ENCODE data around the gene ZNF304. TPM values are rescaled to one million over a fixed set of nuclear protein-coding genes. Genes with fewer than 3 reads are reported as not detected.
A peak's percentile ranks its signal among the peaks of the same experiment; 100 is the strongest.
"Not testable (repeated sequence)": the region's sequence is repeated elsewhere in the genome, so short reads cannot be mapped to it uniquely, and the experiment has no call there.

Gene ZNF304
- total RNA-seq, 1 donor from 2014 or later: 8.3 TPM

DNA sequence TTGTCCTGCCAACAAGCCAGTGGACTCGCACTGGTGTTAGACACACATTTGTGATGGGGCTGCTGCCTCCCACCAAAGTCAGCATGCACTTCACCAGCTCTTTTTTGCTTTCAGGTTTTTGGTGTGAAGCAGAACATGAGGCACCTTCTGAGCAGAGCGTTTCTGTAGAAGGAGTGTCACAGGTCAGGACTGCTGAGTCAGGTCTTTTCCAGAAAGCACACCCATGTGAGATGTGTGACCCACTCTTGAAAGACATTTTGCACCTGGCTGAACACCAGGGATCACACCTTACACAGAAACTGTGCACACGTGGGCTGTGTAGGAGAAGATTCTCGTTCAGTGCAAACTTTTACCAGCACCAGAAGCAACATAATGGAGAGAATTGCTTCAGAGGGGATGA, 4.8 kb downstream of the ZNF304 start:
- DNase-seq: no peak
- no peak for ATAC-seq
- intact Hi-C loops (cut with micrococcal nuclease): no loop called here

DNA sequence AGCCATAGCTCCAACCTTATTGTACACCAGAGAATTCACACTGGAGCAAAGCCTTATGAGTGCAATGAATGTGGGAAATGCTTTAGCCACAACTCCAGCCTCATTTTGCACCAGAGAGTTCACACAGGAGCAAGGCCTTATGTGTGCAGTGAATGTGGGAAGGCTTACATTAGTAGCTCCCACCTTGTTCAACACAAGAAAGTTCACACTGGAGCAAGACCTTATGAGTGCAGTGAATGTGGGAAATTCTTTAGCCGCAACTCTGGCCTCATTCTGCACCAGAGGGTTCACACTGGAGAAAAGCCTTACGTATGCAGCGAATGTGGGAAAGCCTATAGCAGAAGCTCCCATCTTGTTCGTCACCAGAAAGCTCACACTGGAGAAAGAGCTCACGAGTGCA, 6.3 kb downstream of the ZNF304 start:
- no peak for ATAC-seq

DNA sequence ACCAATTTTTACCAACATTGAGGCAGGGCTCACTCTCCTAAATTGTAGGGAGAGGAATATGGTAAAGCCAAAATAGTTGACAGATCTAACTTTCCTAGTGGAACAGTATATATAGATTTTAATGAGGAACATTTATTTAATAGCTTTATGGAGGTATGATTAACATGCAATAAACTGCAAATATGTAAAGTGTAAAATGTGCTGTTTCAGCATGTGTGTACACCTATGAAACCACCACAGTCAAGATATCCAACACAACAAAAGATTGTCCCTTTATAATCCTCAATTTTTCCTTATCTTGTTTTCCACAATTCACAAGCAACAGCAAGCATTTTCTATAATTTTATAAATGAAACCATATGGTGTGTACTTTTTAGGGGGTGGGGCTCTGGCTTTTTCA, 8.2 kb downstream of the ZNF304 start:
- DNase-seq: no peak
- no peak for ATAC-seq
- intact Hi-C loops (cut with micrococcal nuclease): no loop called here

More for the DNA sequence above, 6.3 kb downstream of the ZNF304 start:
- intact Hi-C loops (cut with micrococcal nuclease): no loop called here
- DNase-seq: no peak

DNA sequence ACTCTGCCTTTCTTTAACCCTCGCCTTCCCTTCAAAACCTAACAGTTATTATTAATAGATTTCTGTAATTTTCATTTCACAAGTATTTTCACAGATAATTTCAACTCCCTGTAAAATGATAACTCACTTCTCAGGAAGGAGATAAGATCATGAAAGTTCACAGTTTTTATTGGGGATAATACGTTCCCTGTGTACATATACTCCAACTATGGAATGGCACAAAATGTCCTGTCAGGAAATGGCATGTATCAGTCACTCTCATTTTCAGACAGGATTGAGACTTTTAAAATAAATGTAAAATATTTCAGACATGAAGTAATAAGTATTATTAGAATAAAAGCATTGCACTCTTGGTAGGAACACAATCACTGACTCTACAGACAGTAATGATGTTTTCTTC, 11.3 kb downstream of the ZNF304 start:
- intact Hi-C loops (cut with micrococcal nuclease): no loop called here
- ATAC-seq (no peak), DNase-seq (no peak)

DNA sequence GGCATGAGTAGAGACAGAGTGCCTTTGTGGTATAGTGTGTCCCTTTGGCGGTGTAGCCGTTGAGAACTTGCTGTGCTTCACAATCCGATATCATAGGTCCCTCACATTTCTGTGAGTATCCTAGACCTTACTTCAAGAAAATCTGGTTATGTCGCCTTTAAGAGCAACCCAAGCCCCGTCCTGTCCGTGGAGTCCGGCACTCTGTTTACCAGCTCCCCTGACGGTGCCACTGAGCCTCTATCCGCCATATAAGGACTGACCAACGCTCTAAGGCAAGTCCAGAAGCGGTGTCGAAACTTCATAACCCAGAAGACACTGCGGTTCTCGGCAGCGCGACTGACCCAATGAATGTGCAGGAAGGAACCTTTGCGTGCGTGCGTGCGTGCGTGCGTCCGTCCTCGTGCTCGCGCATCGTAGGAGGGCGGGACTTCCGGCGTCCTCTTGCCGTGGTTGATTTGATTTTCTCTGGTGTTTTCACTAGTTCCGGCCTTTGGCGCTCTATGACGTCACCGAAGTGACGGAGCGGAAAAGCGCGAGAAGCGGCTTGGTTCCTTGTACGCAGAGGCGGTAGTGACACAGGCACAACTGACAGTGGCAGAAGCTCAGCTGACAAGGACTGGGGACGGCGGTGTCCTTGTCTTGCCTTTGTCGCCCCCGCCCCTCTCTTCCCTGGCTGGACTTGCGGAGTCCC, 12.1 kb downstream of the ZNF304 start, which contains the start of the genes TRAPPC2B and ZNF547:
Gene TRAPPC2B (plus strand): TSS at position 555 of the 691 bp plus-strand sequence. CDS start 1,283 bp downstream, outside the sequence.
Gene ZNF547 (plus strand): TSS at position 555 of the 691 bp plus-strand sequence. CDS start 5,005 bp downstream, outside the sequence.
- intact Hi-C loops (cut with micrococcal nuclease): no loop called here
- ATAC-seq: peak; percentile 96
- DNase-seq: peak; percentile 100

DNA sequence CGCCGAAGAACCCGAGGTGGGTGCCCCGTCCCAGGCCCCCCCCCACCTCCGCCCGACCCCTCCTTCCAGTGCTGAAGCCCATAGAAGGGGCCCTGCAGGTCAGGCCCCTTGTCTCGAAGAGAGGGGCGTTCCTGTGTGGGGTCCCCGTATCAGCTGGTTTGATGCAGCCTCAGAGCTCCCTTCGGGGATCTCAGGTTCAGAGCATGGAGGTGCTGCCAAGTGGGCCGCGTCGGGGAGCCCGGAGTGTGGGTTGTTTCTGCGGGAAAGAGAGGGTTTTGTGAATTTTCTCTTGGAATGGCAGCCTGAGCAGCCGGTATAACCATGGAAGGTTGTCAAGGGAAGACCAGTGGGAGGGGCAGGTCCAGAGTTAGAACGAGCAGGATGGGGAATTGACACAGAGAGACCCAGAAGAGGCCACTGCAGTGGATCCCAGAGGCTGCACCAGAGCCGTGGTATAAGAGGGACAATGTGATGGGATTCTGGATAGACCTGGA, 12.7 kb downstream of the ZNF304 start:
- intact Hi-C loops (cut with micrococcal nuclease): no loop called here
- ATAC-seq: peak; percentile 3
- DNase-seq: no peak

DNA sequence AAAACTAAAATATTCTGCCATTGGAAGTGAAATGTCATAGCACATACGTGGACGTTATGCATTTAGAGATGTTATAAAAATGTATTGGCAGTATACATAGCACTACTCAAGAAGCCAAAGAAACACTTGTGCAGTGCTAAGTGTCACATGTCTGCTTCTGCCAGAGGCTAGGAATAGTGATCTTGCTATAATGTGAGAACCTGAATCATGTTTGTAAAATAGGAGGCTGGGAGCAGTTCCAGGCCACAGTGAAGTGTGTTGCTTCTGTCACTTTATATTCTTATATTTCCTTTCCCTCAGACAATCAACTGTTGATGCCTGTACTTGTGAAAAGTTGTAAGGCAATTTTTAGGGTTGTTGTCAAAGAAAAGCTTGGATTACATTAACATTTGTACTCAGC, 15.7 kb downstream of the ZNF304 start:
- intact Hi-C loops (cut with micrococcal nuclease): no loop called here
- no peak for DNase-seq
- ATAC-seq: no peak

DNA sequence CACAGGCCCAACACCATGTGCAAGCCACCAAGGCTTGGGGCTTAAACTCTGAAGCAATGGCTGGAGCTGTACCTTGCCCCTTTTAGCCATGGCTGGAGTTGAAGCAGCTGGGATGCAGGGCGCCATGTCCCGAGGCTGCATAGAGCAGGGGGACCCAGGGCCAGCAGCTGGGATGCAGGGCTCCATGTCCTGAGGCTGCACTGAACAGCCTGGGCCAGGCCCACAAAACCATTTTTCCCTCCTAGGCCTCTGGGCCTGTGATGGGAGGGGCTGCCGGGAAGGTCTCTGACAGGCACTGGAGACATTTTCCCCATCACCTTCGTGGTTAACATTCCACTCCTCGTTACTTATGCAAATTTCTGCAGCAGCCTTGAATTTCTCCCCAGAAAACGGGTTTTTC, 23.1 kb downstream of the ZNF304 start:
- intact Hi-C loops (cut with micrococcal nuclease): no loop called here
- ATAC-seq (no peak), DNase-seq (no peak)

DNA sequence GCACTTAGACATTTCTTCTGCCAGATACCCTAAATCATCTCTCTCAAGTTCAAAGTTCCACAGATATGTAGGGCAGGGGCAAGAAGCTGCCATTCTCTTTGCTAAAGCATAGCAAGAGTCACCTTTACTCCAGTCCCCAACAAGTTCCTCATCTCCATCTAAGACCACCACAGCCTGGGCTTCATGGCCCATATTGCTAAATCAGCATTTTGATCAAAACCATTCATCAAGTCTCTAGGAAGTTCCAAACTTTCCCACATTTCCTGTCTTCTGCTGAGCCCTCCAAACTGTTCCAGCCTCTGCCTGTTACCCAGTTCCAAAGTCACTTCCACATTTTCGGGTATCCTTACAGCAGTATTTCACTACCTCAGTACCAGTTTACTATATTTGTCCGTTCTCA, 23.6 kb downstream of the ZNF304 start:
- intact Hi-C loops (cut with micrococcal nuclease); ATAC-seq; DNase-seq: not testable (repeated sequence)

DNA sequence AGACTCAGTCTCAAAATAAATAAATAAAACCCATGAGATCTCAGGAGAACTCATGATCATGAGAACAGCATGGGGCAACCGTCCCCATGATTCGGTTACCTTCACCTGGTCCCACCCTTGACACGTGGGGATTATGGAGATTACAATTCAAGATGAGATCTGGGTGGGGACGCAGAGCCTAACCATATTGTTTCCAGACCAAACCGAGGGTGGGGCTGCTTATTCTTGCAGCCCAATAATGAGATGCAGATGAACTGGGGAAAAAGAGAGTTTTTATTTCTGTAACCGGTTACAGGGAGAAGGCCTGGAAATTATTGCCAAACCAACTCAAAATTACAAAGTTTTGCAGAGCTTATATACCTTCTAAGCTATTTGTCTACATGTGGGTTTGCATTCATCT, 25.1 kb downstream of the ZNF304 start:
- DNase-seq (no peak), ATAC-seq (no peak)
- intact Hi-C loops (cut with micrococcal nuclease): no loop called here

DNA sequence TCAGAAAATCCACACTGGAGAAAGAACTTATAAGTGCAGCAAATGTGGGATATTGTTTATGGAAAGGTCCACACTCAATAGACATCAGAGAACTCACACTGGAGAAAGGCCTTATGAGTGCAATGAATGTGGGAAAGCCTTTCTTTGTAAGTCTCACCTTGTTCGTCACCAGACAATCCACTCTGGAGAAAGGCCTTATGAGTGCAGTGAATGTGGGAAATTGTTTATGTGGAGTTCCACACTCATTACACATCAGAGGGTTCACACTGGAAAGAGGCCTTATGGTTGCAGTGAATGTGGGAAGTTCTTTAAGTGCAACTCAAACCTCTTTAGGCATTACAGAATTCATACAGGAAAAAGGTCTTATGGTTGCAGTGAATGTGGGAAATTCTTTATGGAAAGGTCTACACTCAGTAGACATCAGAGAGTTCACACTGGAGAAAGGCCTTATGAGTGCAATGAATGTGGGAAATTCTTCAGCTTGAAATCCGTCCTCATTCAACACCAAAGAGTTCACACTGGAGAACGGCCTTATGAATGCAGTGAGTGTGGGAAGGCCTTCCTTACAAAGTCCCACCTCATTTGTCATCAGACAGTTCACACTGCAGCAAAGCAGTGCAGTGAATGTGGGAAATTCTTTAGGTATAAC, 26.6 kb downstream of the ZNF304 start:
- intact Hi-C loops (cut with micrococcal nuclease): no loop called here
- DNase-seq (no peak), ATAC-seq (no peak)

DNA sequence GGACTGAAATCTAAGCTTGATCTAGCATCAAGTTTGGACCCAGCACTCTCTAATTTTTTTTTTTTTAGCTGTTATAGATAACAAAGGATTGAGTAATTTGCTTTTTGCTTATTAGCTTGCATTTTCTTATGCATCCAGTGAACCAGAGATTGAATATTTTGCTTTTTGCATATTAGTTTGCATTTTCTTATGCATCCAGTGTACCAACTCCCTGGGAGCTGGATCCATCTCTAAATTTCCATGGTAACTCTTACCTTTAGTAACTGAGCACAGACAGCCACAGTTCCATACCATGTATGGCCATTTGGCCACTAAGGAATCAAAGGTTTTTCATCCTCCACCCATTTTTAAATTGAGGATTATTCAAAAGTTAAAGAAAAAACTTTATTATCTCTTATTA, 29.9 kb downstream of the ZNF304 start:
- intact Hi-C loops (cut with micrococcal nuclease): no loop called here
- no peak for ATAC-seq
- no peak for DNase-seq

DNA sequence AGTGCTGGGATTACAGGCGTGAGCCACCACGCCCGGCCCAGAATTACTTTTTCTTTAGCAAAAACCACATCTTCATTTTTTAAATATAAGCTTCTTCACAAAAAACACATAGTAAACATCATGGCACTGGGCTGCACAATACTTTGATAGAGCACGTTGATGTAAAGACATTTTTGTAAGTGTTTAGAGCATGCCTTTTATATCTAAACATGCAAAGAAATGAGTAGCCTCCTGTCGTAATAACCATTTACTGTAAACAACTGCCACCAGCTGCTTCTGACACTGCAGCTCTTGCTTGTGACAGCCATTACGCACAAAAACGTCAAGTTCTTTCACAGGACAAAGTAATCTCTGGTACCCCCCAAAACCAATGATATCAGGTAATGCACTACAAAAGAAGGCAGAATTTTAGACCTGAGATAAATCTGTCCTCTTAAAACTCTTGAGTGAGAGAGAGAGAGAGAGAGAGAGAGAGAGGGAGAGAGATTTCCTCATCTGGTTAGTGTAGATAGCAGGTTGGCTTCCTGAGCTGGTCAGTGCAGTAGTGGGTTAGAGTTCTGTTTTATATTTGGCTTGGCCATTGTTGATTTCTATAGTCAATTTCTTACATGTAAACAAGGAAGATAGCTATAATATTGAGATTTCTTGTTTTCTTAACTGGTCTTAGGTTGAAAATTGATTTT, 31.9 kb downstream of the ZNF304 start:
- ATAC-seq (no peak), DNase-seq (no peak)
- intact Hi-C loops (cut with micrococcal nuclease): no loop called here

DNA sequence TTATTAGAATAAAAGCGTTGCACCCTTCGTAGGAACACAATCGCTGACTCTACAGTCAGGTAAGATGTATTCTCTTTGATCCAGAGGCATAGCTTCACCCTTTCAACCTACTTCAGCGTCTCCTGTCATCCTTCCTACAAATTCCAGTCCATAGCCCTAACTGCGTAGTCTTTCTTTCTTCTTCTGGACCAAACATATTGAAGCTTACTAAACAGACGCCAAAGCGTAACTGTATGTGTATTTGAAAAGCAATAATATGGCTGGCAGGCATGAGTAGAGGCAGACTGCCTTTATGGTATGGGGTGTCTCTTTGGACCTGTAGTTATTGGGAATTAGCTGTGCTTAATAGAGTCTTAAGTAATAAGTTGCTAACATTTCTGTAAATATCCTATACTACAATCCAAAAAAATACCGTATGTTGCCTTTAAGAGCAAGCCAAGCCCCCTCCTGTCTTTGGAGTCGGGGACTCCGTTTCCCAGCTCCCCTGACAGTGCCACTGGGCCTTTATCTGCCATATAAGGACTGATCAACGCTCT, 38.2 kb downstream of the ZNF304 start:
- DNase-seq (no peak), ATAC-seq (no peak)
- intact Hi-C loops (cut with micrococcal nuclease): no loop called here

DNA sequence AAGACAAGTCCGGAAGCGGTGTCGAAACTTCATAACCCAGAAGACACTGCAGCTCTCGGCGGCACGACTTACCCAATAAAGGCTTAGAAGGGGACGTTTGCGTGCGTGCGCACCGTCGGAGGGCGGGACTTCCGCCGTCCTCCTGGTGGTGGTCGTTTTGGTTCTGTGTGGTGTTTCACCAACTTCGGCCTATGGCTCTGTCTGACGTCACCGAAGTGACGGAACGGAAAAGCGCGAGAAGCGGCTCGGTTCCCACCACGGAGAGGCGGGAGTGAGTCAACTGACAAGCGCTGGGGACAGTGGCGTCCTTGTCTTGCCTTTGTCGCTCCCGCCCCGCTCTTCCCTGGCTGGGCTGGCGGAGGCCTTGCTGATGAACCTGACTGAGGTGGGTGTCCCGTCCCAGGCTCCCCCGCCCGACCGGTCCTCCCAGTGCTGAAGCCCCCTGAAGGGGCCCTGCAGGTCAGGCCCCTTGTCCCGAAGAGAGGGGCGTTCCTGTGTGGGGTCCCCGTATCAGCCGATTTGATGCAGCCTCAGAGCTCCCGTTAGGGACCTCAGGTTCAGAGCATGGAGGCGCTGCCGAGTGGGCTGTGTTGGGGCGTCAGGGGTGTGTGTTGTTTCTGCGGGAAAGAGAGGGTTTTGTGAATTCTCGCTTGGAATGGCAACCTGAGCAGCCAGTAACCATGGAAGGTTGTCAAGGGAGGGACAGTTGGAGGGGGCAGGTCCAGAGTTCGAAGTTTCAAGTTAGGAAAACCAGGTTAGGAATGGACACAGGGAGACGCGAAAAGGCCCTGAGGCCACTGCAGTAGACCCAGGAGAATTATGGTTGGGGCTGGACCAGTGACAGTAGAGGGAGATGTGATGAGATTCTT, 38.9 kb downstream of the ZNF304 start, which contains the start of gene ZNF548:
Gene ZNF548 (plus strand): TSS at position 125 of the 869 bp plus-strand sequence. CDS start 246 bp downstream, at position 371.
- intact Hi-C loops (cut with micrococcal nuclease): no loop called here
- DNase-seq (peak; percentile 97), ATAC-seq (peak; percentile 99)

DNA sequence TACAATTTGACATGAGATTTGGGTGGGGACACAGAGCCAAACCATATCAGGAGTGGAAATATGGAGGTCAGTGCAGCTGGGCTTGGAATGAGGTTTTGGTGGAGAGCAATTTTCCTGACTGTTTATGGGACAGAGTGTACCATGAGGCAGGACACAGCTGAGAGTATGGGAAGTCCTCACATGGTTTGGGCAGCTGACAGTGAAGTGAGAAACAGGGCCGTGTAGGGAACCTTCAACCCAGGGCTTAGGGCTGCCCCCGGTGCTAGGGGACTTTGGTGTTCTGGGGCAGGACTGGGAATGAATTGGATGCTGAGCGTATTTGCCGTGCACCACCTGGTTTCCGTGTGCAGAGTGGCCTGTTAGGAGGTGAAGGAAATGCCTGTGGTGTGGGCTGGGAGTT, 44.6 kb downstream of the ZNF304 start:
- DNase-seq (no peak), ATAC-seq (peak; percentile 52)
- intact Hi-C loops (cut with micrococcal nuclease): no loop called here

DNA sequence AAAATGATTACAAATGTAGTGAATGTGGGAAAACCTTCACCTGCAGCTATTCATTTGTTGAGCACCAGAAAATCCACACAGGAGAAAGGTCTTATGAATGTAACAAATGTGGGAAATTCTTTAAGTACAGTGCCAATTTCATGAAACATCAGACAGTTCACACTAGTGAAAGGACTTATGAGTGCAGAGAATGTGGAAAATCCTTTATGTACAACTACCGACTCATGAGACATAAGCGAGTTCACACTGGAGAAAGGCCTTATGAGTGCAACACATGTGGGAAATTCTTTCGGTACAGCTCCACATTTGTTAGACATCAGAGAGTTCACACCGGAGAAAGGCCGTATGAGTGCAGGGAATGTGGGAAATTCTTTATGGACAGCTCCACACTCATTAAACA, 47.8 kb downstream of the ZNF304 start:
- no peak for DNase-seq
- intact Hi-C loops (cut with micrococcal nuclease): no loop called here
- no peak for ATAC-seq

DNA sequence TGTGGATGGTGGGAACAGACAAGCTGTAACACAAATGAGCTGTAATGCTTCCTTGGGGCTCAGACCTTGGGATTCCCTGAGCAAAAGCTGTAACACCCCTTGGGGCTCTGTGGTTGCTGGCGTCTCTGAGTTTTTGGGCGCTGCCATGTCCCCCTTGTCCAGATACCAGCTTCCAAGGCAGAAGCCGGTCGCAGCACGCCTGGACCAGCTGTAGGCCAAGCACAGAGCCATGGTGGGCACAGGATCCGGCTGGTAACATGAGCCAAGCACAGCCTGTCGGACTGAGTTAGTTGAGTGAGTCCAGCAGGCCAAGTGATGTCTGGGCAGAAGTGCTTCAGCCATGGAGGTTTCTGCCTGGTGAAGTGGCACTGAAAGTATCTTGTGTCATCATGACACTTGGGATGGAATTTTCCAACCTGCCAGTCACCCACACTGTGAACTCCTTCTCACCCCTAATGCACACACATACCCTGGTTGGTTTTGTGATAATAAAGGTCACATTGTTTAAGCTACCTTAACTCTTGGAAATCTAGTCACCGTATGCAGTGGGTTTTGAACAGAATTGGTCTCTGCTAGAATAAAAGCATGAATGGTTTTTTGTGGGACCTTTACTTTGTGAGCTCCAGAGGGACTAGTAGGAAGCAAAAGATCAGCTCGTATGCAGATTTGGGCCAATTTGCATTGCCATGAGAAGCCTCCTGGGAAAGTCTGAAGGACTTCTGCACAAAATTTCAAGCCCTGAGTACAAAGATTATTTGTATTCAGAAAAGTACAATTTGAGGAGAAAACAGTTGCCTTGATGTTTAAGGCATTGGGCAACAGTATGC, 52.9 kb downstream of the ZNF304 start:
- intact Hi-C loops (cut with micrococcal nuclease): no loop called here
- DNase-seq (no peak), ATAC-seq (no peak)

Data from left ventricle myocardium superior (tissue), 1 donor.